Measurements from ENCODE around the gene USP10.

The USP10 gene

DNA sequence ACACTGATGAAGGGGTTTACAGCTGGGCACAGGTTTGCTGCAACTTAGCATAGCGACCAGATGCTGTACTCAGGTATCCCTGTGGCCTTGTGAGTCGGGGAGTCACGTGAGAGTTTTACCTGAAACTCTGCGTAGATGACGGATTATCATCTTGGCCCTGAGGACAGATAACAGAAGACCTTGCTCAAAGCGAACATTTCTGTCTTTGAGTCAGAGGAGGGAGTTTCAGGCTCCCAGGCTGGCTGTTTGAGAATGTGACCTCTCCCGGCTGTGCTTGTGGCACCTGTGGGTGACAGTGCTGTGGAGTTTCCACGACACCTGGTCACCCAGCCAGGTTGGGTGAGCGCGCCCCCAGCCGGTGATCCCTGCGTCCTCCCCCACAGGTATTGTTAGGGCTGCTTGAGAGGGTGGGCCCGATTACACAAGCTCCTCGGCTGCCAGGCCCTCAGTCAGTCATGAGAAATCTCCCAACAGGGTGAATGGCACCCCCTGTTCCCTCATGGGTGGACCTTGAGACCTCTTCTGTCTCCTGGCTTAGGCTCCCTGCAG is 75.5 kb downstream of the USP10 start:
- H3K27ac ChIP-seq (ENCODE audit: low read length): no peak overlapping the region
- H3K4me3 ChIP-seq (ENCODE audit: low read length): no peak overlapping the region; the same call in 1 of the 2 replicates
- no peak for DNase-seq (ENCODE audit: low read depth, low spot score)
- H3K9me3 ChIP-seq (ENCODE audit: control insufficient read depth, insufficient read depth, low read length): no peaks in the 10 kb centered on the region
- no peaks in the 10 kb centered on the region; the same call in 1 of the 2 replicates for H3K27me3 ChIP-seq (ENCODE audit: control insufficient read depth, insufficient read depth, low read length)
- WGBS (ENCODE audit: insufficient coverage, insufficient read length): no CpG with 5 or more reads among the region's 14 CpGs
- peaks cover 38% of the 10 kb centered on the region for H3K36me3 ChIP-seq (ENCODE audit: control insufficient read depth, insufficient read depth, low read length)
- no peaks in the 10 kb centered on the region; the same call in 1 of the 2 replicates for H3K4me1 ChIP-seq (ENCODE audit: control insufficient read depth, insufficient read depth, low read length)

DNA sequence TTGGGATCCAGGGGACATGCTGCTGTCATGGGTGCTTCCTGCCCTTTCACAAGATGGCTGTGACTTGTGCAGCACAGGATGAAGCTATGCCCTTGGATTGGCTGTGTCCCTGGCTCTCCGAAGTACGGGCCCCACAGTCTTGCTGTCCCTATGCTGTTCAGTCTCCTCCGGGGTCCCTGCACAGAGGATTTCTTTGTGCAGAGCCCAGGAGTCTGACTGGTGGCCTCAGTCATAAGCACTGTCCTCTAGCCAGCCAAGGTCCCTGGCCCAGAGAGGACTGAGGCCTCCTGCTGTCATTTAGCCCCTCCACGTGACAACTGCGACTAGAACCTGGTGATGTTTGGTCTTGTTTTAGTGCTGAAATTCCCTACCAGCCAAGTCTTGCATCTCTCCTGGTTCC is 77.6 kb downstream of the USP10 start:
- Histone ChIP-seq H3K9me3 (ENCODE audit: control insufficient read depth, insufficient read depth, low read length) (no peaks in the 10 kb centered on the region), H3K4me1 (ENCODE audit: control insufficient read depth, insufficient read depth, low read length) (no peaks in the 10 kb centered on the region; the same call in 1 of the 2 replicates), H3K27ac (ENCODE audit: low read length) (no peak overlapping the region), H3K27me3 (ENCODE audit: control insufficient read depth, insufficient read depth, low read length) (no peaks in the 10 kb centered on the region; the same call in 1 of the 2 replicates), H3K36me3 (ENCODE audit: control insufficient read depth, insufficient read depth, low read length) (peaks cover 38% of the 10 kb centered on the region), H3K4me3 (ENCODE audit: low read length) (no peak overlapping the region)
- WGBS (ENCODE audit: insufficient coverage, insufficient read length): no CpG with 5 or more reads among the region's 5 CpGs
- no peak for DNase-seq (ENCODE audit: low read depth, low spot score)

DNA sequence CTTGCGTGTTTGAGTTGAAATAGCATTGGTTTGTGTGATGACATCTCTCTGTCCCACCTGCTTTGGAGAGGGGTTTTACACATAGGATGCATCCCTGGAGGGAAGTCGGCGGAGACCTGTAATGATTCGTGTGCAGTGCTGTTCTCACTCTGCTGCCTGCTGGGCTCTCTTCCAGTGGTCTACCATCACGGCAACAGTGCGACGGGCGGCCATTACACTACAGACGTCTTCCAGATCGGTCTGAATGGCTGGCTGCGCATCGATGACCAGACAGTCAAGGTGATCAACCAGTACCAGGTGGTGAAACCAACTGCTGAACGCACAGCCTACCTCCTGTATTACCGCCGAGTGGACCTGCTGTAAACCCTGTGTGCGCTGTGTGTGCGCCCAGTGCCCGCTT is 78.9 kb downstream of the USP10 start:
- peaks cover 32% of the 10 kb centered on the region for H3K36me3 ChIP-seq (ENCODE audit: control insufficient read depth, insufficient read depth, low read length)

DNA sequence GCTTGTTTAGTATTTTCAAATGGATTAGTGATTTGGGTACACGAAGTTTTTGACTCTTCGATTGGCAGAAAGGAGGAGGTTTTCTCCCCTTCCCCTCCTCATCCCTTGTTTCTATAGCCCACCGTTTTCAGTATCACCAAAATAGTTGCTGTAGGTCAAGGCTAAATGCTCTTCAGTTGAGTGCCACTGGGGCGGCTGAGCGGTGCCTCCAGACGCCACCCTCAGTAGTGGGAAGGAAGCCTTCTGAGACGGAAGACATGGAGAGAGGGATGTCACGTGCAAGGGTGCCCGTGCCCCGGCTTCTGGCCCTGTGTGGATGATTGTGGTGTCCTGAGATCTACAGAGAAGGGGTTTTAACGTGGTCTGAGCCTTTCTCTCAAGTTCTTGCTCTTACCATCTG is 80.3 kb downstream of the USP10 start:
- Histone ChIP-seq H3K9me3 (ENCODE audit: control insufficient read depth, insufficient read depth, low read length) (no peaks in the 10 kb centered on the region), H3K4me1 (ENCODE audit: control insufficient read depth, insufficient read depth, low read length) (no peaks in the 10 kb centered on the region; the same call in 1 of the 2 replicates), H3K4me3 (ENCODE audit: low read length) (no peak overlapping the region), H3K27me3 (ENCODE audit: control insufficient read depth, insufficient read depth, low read length) (no peaks in the 10 kb centered on the region; the same call in 1 of the 2 replicates), H3K27ac (ENCODE audit: low read length) (no peak overlapping the region), H3K36me3 (ENCODE audit: control insufficient read depth, insufficient read depth, low read length) (peaks cover 26% of the 10 kb centered on the region)
- no peak for DNase-seq (ENCODE audit: low read depth, low spot score)
- WGBS (ENCODE audit: insufficient coverage, insufficient read length): no CpG with 5 or more reads among the region's 11 CpGs

More for the DNA sequence above, 78.9 kb downstream of the USP10 start:
- no peak for DNase-seq (ENCODE audit: low read depth, low spot score)
- H3K27ac ChIP-seq (ENCODE audit: low read length): no peak overlapping the region
- no peaks in the 10 kb centered on the region; the same call in 1 of the 2 replicates for H3K27me3 ChIP-seq (ENCODE audit: control insufficient read depth, insufficient read depth, low read length)
- no CpG with 5 or more reads among the region's 18 CpGs for WGBS (ENCODE audit: insufficient coverage, insufficient read length)
- H3K9me3 ChIP-seq (ENCODE audit: control insufficient read depth, insufficient read depth, low read length): no peaks in the 10 kb centered on the region
- H3K4me3 ChIP-seq (ENCODE audit: low read length): no peak overlapping the region
- no peaks in the 10 kb centered on the region; the same call in 1 of the 2 replicates for H3K4me1 ChIP-seq (ENCODE audit: control insufficient read depth, insufficient read depth, low read length)

DNA sequence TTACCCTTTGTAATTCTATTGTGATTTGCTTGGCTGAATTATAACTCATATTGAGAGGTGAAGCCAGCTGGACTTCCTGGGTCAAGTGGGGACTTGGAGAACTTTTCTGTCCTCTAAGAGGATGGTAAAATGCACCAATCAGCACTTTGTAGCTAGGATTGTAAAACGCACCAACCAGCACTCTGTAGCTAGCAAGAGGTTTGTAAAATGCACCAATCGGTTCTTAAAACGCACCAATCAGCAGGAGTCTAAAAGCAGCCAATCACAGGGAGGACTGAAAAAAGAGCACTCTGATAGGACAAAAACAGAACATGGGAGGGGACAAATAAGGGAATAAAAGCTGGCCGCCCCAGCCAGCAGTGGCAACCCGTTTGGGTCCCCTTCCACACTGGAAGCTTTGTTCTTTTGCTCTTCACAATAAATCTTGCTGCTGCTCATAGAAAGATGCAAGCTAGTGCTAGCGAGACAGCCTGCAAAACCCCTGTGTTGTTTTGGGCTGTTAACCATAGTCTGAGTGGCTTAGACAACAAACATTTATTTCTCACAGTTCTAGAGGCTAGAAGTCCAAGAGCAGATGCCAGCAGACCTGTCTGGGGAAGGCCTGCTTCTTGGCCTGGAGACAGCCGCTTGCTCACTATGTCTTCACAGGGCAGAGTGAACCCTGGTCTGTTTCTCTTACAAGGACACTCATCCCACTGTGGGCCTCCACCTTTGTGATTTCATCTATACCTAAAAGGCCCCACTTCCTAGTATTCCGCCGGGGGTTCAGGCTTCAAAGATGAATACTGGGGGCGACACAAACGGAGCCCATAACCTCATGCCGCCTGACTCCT is 81.0 kb downstream of the USP10 start:
- WGBS (ENCODE audit: insufficient coverage, insufficient read length): no CpG with 5 or more reads among the region's 12 CpGs
- no peaks in the 10 kb centered on the region for H3K27me3 ChIP-seq (ENCODE audit: control insufficient read depth, insufficient read depth, low read length)
- no peak overlapping the region for H3K27ac ChIP-seq (ENCODE audit: low read length)
- H3K4me1 ChIP-seq (ENCODE audit: control insufficient read depth, insufficient read depth, low read length): no peaks in the 10 kb centered on the region
- peaks cover 20% of the 10 kb centered on the region for H3K36me3 ChIP-seq (ENCODE audit: control insufficient read depth, insufficient read depth, low read length)
- no peak for DNase-seq (ENCODE audit: low read depth, low spot score)
- H3K9me3 ChIP-seq (ENCODE audit: control insufficient read depth, insufficient read depth, low read length): no peaks in the 10 kb centered on the region
- no peak overlapping the region for H3K4me3 ChIP-seq (ENCODE audit: low read length)

DNA sequence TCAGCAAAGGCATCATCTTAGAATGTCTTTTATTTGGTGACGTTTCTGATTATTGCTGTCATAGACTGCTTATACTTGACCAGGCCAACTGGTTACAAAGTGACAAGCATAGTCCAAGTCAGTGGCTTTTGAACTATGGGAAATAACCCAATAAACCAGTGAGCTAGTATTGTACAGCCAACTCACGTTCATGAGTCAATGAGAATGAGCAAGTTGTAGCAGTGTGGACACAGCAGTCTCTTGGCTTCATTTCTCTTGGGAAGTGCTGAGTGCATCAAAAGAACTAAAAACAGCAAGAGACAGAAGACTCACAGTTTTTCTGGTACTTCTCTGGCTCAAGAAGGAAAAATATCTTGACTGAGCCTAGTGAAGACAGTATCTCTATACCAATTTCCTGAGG is 83.0 kb downstream of the USP10 start:
- H3K4me3 ChIP-seq (ENCODE audit: low read length): no peak overlapping the region
- no peaks in the 10 kb centered on the region for H3K9me3 ChIP-seq (ENCODE audit: control insufficient read depth, insufficient read depth, low read length)
- DNase-seq (ENCODE audit: low read depth, low spot score): no peak
- no CpG with 5 or more reads among the region's 2 CpGs for WGBS (ENCODE audit: insufficient coverage, insufficient read length)
- H3K27ac ChIP-seq (ENCODE audit: low read length): no peak overlapping the region
- H3K36me3 ChIP-seq (ENCODE audit: control insufficient read depth, insufficient read depth, low read length): peaks cover 12% of the 10 kb centered on the region
- no peaks in the 10 kb centered on the region for H3K27me3 ChIP-seq (ENCODE audit: control insufficient read depth, insufficient read depth, low read length)
- no peaks in the 10 kb centered on the region for H3K4me1 ChIP-seq (ENCODE audit: control insufficient read depth, insufficient read depth, low read length)

DNA sequence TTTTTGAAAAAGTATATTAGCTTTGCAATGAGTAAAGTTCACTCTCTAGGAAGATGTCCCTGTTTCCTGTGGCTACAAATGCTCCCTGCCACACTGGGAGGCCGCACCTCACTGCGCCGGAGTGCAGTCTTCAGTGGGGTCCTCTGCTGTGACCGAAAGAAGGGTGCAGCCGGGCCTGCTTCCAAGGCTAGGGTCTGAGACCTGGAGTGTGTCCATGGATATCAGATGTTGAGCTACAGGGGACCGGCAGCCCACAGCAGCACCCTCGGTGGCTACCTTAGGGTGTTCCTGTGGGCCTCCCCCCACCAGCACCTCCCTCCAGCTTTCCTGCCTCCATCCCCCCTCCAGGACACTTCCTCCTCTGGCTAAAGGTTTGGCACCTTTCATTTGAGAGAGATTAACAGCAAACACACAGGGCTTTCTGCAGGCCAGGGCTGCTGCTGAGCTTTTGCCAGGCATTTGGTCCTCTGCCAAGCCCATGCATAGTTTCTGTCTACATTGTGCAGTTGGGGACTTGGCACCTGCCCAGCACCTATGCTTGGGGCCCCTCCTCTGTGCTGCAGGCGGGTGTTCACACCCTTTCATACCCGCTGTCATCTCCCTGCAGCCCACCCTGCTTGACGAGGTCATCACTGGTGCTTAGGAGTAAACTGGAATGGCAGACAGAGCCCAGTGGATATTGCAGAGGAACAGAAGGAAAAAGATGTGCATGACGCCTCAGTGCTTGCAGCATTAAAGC is 86.2 kb downstream of the USP10 start:
- Histone ChIP-seq H3K4me1 (ENCODE audit: control insufficient read depth, insufficient read depth, low read length) (no peaks in the 10 kb centered on the region), H3K27ac (ENCODE audit: low read length) (no peak overlapping the region), H3K9me3 (ENCODE audit: control insufficient read depth, insufficient read depth, low read length) (no peaks in the 10 kb centered on the region), H3K36me3 (ENCODE audit: control insufficient read depth, insufficient read depth, low read length) (no peaks in the 10 kb centered on the region), H3K27me3 (ENCODE audit: control insufficient read depth, insufficient read depth, low read length) (no peaks in the 10 kb centered on the region), H3K4me3 (ENCODE audit: low read length) (no peak overlapping the region)
- no peak for DNase-seq (ENCODE audit: low read depth, low spot score)
- no CpG with 5 or more reads among the region's 11 CpGs for WGBS (ENCODE audit: insufficient coverage, insufficient read length)

DNA sequence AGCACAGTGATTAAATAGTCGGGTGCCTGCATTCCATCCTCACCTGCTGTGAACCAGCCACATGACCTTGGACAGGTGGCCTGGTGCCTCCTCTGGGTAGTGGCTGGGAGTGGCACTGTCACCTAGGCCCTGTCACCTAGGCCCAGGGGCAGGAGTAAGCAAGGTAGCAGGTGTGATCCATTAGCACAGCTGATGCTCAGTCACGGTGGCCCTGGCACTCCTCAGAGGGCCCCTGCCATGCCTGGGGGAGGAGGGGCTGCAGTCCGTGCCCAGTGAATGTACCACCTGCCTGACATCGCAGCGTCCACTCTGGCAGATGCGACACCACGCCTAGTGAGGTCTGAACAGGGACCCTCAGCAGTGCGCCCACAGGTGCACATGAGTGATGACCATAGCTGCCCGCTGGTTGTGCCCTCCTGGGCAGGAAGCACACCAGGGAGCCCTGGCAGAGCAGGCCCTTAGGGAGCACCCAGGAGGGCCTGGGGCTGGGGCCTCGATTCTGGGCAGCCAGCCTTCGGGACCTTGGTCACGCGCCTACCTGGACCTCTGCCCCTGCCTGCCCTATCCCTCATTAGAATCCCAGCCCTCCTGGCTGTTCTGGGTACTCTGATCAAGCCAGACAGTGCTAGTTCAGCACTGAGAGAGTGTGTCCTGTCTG is 86.9 kb downstream of the USP10 start:
- no CpG with 5 or more reads among the region's 13 CpGs for WGBS (ENCODE audit: insufficient coverage, insufficient read length)
- DNase-seq (ENCODE audit: low read depth, low spot score): no peak
- Histone ChIP-seq H3K27ac (ENCODE audit: low read length) (no peak overlapping the region), H3K36me3 (ENCODE audit: control insufficient read depth, insufficient read depth, low read length) (no peaks in the 10 kb centered on the region), H3K27me3 (ENCODE audit: control insufficient read depth, insufficient read depth, low read length) (no peaks in the 10 kb centered on the region), H3K9me3 (ENCODE audit: control insufficient read depth, insufficient read depth, low read length) (no peaks in the 10 kb centered on the region), H3K4me3 (ENCODE audit: low read length) (no peak overlapping the region), H3K4me1 (ENCODE audit: control insufficient read depth, insufficient read depth, low read length) (no peaks in the 10 kb centered on the region)

DNA sequence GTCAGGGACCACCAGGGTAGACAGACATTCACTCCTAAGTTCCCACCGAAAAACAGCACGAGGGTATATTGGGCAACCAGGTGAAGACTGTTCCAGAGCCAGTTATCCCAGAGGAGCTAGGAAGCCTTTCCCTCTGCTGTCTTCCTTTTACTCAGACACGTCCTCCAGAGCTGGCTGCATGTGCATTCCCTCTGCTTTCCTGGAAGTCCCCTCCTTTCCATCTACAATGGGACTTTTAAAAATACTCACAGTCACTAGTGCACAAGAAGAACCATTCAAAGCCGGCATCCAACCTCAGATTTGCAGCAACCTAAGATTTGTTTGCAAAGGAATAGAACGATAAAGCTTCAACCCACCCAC is 87.4 kb downstream of the USP10 start:
- no peak for DNase-seq (ENCODE audit: low read depth, low spot score)
- H3K4me1 ChIP-seq (ENCODE audit: control insufficient read depth, insufficient read depth, low read length): no peaks in the 10 kb centered on the region
- no CpG with 5 or more reads among the region's 5 CpGs for WGBS (ENCODE audit: insufficient coverage, insufficient read length)
- no peaks in the 10 kb centered on the region for H3K36me3 ChIP-seq (ENCODE audit: control insufficient read depth, insufficient read depth, low read length)
- H3K9me3 ChIP-seq (ENCODE audit: control insufficient read depth, insufficient read depth, low read length): no peaks in the 10 kb centered on the region
- no peak overlapping the region for H3K4me3 ChIP-seq (ENCODE audit: low read length)
- H3K27me3 ChIP-seq (ENCODE audit: control insufficient read depth, insufficient read depth, low read length): no peaks in the 10 kb centered on the region
- H3K27ac ChIP-seq (ENCODE audit: low read length): no peak overlapping the region

DNA sequence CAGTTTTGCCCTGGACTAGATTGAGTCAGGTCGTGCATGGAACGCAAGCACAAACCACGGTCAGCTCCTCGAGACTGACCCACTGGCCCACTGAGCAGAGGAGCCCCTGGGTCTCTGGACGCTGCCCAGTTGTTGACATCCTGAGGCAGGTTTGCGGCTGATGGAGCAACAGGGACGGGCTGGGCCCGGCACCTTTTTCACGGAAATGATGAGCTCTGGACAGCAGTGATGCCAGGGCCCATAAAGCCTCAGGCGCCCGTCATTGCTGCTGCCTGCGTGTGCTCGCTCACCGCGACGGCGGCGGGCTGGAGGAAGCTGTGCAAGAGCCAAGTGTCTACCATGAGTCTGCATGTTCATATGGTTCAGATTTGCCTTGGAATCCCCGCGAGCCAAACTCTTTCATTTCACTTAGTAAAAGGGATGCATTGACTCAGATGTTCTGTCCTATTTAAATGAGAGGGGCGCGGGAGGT is 89.2 kb downstream of the USP10 start:
- H3K27me3 ChIP-seq (ENCODE audit: control insufficient read depth, insufficient read depth, low read length): no peaks in the 10 kb centered on the region
- H3K27ac ChIP-seq (ENCODE audit: low read length): no peak overlapping the region
- WGBS (ENCODE audit: insufficient coverage, insufficient read length): no CpG with 5 or more reads among the region's 22 CpGs
- no peak overlapping the region for H3K4me3 ChIP-seq (ENCODE audit: low read length)
- H3K4me1 ChIP-seq (ENCODE audit: control insufficient read depth, insufficient read depth, low read length): no peaks in the 10 kb centered on the region
- no peaks in the 10 kb centered on the region for H3K36me3 ChIP-seq (ENCODE audit: control insufficient read depth, insufficient read depth, low read length)
- H3K9me3 ChIP-seq (ENCODE audit: control insufficient read depth, insufficient read depth, low read length): no peaks in the 10 kb centered on the region
- DNase-seq (ENCODE audit: low read depth, low spot score): no peak
